8988T (cell line): ENCODE results near the gene XPO4.
"Not testable (repeated sequence)": the region's sequence is repeated elsewhere in the genome, so short reads cannot be mapped to it uniquely, and the experiment has no call there.

Experiments
- DNase-seq: peaks from one replicate; pipeline ENCODE4 v3.0.0; 2011

Gene XPO4

DNA sequence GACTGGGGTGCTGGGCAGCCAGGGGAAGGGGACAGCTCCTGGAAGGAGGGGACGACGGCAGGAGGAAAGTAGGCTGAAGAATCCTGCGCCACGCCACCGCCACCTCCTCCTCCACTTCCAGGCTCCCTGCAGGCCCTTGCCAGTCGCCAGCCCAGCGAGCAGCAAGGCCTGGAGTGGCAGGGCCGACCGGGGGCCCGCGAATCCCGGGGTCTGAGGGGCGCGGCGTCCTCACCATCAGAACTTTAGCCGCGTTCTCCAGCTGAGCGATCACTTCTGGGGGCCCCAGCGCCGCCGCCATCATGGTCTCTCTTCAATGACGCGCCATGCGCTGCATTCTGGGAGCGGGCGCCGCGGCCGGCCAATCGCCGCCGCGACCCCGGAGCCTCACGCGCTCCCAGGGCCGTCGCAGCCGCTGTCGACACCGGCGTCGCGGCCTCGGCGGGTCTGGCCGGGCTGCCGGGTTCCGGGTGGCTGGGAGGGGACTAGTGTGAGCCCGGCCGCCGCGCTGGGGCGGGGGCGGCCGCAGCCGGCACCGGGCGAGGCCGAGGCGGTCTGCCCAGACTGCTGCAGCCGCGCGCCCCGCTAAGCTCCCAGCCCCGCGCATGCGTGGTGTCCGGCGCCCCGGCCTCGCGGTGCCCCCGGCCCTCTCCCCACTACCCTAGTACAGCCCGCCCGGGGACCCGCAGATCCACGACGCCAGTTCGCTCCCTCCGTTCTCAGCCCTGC, at the start of gene XPO4:
XPO4 (minus strand) TSS at position 309 of the 726 bp plus-strand sequence; CDS start at position 301, 8 bp downstream.
- DNase-seq = peak; percentile 79

DNA sequence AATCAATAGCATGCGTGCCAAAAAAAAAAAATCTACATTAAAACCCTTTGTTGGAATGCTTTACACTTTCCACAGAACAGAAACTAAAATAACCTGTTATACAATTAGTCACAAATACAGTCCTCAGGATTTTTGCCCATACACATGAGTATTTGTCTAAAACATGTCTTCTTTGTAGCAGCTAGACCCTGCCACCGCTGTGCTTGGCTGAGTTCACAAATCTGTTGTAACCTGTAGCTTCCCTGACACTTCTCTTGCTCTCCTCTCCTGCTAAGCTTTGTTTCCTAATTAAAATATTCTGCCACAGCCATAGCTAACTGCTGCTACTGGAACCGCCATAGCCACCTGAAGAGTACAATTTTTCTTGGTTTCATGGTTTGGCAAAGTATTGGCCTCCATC, 45.5 kb upstream of the XPO4 start:
- not testable (repeated sequence) for DNase-seq

DNA sequence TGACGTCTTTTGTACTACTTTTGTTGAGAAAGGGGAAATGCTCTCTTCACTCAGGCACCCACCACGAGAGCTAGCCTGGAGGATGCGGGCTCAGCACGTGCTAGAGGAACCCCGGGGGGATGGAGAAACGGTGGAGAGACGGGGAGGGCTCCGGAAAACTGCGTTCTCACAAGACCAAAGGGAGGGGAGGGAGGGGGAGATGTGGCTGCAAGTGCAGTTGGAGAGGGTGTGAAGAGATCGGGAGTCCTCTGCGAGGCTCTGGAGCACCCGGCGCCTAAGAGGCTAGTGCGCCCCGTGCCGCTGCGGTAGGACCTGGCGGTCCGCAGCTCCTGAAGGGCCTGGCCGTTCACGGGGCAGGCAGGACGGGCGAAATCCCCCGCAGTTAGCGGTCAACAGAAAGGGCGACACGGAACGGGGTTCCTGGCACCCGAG, 43.4 kb upstream of the XPO4 start:
- DNase-seq = no peak

DNA sequence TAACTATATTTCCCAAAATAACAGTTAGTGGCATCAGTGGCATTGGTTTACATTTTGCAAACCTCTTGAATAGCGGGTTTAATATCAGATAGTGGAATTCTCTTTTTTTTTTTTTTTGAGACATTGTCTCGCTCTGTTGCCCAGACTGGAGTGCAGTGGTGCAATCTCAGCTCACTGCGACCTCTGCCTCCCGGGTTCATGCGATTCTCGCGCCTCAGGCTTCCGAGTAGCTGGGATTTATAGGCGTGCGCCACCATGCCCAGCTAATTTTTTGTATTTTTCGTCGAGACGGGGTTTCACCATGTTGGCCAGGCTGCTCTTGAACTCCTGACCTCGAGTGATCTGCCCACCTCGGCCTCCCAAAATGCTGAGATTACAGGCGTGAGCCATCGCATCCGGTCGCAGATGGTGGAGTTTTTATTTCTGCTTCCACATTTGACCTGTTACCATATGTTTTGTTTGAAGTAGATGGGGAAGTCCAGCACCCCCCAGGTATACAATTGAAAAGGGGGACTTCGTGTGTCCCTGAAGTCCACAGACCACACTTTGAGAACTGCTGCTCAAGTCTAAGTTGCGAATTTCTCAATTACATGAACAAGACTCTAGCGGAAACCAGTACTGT, 40.5 kb upstream of the XPO4 start:
- DNase-seq = no peak

DNA sequence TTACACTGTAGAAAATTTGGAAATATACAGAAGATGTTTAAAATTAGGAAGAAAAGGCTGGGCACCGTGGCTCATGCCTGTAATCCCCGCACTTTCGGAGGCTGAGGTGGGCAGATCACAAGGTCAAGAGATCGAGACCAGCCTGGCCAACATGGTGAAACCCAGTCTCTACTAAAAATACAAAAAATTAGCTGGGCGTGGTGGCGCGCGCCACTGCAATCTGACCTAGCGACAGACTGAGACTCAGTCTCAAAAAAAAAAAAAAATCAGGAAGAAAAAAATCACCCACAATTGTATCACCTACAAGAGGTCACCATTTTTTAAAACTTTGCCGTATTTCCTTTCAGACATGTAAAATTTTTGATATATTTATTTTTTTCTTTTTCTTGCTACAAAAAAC, 38.0 kb upstream of the XPO4 start:
- DNase-seq = not testable (repeated sequence)

DNA sequence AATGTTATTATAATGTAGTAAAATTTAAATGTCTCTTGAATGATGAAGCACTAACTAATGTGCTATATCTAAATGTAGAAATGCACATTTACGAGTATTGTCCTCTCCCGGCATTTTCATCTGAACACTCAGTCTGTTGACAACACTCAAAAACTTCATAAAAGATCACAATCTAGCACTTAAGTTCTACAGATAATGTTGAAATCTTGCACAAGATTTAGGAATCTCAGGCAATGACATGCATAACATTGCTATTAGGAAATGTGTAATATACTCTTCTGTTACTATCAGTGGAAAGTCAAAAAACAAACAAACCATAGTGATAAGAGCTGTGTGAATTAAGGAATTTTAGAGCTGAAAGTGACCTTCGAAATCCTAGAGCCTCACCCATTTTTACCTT, 37.5 kb upstream of the XPO4 start:
- DNase-seq = no peak

DNA sequence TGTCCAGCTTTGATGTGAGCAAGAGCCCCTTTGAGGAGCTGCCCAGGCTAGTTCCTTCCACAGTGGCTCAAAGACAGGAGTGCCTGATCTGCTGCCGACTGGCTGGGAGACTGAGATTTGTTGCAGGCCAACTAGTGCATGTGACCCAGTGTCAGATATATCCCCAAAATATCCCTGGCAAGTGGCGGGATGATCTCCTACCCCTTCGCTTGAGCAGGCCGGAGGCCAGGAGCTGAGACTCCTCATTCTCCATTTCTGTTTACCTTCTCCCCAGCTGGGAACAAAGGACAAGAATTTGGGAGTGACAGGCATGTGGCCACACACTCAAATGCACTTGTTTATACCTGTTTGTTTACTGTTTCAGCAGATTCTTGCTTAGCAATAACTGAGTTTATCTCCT, 37.1 kb upstream of the XPO4 start:
- no peak for DNase-seq

DNA sequence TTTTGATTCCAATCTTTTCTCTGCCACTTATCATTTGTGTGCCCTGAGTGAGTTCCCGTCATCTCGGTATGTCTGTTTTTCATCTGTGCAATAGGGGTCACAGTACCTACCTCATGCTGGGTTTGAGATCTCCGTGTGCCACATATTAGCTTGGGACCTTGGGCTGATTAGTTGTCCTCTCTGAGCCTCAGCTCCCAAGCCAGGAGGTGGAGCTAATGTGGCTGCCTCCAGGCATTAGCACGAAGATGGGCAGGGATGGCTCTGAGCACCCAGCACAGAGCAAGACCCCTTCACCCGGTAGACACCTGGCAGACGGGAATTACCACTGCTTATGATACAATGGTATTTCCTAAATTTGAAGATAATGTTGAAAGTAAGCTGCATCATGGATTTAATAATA, 35.8 kb upstream of the XPO4 start:
- DNase-seq = no peak

DNA sequence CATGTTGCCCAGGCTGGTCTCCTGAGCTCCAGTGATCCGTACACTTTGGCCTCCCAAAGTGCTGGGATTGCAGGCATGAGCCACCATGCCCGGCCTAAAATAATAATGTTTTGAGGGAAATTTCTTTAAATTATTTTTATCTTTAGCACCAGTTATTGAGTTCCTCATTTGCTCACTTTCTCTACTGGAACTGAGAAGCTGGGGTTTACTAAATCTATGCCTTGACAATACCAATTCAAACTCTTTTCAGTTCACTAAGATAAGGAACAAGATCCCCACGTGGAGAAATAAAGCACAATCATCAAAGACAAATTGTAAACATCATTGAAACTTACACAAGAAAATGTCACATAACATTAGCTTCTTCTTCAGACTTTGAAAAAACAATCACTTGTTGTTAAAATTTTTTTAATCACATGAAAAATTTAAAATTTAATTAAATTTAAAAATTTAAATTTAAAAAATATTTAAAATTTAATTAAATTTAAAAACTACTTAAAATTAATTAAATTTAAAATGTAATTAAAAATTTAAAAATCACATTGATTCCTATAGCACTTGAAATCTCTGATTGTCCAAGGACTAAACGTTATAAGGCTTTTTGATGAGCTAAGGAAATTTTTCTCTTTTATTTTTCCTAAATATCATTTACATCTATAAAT, 25.2 kb upstream of the XPO4 start:
- no peak for DNase-seq

DNA sequence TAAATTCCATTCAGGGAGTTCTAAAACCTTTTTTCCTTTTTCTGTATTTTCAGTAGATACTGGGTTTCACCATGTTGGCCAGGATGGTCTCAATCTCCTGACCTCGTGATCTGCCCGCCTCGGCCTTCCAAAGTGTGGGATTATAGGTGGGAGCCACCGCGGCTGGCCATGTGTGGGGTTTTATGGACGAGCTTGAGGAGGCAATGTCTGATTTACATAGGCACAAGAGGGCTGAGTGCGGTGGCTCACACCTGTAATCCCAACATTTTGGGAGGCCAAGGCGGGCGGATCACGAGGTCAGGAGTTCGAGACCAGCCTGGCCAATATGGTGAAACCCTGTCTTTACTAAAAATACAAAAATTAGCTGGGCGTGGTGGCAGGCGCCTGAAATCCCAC, 22.8 kb upstream of the XPO4 start:
- DNase-seq = not testable (repeated sequence)

DNA sequence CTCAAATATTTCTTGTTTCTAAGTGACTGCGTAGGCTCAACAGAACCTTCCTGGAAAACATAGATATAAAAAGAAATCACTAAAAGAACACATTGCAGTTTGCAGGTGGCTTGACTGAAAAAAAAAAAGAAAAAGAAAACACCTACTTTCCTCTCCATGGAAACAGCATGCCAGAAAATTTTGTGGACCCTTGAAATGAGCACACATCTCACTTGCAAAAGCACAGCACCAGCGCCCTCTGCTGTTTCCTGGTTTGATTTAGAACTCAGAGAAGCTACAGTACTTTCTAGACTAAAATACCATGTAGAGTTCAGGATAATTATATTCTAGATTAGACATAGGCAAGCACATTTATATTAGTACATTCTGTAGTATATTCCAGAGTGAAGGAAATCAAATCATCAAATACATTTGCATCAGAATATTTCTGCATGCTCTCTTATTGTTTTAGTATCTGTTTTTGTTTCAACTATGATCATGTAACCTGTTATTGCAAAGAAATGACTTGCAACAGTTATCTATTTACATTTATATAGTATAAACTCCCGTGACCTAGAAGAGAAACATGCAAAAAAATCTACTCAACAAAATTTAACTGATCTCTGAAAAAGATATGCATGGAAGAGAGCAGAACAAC, 22.3 kb upstream of the XPO4 start:
- DNase-seq = no peak

DNA sequence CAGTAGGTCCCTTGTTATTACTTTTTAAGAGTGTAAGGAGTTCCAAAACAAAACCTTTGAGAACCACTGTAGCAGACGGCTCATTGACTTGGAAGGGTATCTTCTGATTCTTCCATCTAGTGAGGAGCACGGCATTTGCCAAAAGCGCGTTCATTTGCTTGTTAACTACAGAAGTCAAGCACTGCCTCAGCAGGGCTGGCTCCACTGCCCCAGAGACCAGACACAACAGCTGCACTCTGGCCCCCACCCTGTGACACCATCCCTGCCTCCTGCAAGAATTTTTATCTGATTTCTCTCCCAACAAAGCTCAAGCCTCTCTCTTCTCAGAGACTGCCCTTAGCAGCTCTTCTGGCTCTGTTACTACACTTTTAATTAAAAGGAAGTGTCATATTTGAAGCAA, 20.7 kb upstream of the XPO4 start:
- no peak for DNase-seq

DNA sequence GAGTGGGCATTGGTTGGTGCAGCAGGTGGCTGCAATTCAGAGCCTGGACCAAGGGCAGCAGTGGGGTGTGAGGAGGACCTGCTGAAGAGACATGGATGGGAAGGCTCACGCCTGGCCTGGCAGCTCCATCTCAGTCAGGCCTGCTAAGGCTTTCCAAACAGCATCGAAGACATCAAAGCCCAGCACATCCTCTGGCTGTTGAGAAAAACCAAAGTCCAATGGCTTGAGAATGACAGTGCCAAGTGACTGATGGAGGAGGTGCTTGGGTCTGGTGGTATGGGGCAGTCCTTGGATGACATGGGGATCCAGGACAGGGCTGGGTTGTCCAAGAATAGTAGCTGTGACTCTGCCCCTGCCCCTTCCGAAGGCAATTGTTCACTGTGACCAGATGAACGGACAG, 19.0 kb upstream of the XPO4 start:
- no peak for DNase-seq

DNA sequence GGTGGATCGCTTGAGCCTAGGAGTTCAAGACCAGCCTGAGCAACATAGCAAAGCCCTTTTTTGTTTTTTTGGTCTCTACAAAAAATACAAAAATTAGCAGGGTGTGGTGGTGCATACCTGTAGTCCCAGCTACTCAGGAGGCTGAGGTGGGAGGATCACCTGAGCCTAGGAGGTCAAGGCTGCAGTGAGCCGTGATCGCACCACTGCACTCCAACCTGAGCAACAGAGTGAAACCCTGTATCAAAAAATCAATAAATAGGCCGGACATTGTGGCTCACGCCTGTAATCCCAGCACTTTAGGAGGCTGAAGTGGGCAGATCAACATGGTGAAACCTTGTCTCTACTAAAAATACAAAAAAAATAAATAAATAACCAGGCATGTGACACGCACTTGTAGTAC, 13.1 kb upstream of the XPO4 start:
- DNase-seq = not testable (repeated sequence)

DNA sequence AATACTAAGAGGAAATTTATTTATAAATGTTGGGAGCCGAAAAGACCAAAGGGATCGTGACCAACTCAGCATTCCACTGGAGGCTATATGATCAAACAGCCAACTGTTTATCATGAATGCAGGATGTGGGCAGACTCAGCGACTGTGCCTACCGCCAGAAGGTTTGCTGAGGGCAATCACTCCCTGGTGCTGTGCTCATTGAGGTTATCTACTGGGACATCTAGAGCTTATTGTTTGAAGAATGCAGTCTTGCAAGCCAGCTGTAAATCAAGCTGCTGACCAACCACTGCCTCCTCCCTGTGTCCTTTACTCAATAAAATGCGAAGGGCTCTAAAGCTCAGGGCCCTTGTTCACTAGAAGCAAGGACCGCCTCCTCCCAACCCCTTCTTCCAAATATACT, 8.5 kb upstream of the XPO4 start:
- DNase-seq = no peak

DNA sequence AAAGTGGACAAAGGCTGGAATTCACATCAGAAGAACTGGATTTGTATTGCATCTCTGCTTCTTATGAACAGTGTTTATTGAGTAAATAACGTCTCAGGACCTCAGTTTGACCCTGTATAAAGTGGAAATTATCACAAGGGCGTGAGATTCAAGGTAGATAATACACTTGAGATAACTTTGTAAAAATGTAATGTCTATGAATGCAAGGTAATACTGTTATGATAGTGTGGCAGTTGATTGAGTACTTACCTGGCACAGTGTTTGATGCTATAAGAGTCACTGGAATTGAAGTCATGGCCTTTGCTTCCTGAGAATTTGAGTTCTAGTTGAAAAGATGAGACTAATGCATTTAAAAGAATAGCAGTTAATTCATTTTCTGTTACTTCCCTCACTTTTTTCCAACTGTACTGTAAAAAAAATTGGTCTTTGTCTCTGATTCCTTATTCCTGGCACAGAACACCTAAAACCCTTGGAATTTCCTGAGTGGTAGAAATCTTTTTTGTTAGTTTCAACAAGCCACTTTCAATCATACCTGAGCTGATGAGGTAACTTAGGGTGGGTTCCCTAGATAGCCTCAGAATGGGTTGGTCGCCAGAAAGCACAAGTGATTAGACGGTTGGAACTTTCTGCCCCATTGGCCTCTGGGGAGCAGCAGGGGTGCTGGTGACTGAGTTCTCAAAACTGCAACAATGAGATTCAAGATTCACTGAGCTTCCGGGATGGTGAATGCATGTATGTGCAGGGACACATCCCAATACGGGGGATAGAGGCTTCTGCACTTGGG, 6.4 kb upstream of the XPO4 start:
- no peak for DNase-seq

DNA sequence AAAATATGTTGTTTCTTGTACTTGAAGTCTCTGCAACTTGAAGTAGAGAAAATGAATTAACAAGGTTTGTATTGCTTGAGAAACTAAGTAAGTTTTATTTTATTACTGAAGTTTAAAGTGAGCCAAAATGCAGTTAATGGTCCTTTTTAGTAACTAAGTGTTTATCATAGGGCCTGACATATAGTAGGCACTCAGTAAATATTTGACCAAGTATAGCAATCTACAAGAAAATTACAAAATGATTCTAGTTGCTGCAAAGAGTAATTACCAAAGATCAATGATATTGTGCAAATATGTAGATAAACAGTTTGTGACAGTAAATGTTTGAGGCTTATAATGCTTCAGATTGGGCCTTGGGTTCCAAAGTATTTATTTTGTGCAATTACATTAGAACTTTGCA, 2.4 kb upstream of the XPO4 start:
- DNase-seq = no peak

DNA sequence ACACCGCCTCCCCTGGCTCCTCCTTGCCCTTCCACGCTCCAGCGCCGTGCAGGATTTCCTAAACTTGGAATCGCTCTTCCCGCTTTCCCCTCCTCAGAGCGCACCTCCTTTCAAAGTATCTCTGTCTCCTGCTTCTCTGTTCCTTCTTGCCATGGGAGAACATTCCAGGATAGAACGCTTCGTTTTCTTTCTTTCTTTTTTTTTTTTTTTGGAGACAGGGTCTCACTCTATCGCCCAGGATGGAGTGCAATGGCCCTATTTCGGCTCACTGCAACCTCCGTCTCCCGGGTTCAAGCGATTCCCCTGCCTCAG, 574 bp upstream of the XPO4 start:
- no peak for DNase-seq

DNA sequence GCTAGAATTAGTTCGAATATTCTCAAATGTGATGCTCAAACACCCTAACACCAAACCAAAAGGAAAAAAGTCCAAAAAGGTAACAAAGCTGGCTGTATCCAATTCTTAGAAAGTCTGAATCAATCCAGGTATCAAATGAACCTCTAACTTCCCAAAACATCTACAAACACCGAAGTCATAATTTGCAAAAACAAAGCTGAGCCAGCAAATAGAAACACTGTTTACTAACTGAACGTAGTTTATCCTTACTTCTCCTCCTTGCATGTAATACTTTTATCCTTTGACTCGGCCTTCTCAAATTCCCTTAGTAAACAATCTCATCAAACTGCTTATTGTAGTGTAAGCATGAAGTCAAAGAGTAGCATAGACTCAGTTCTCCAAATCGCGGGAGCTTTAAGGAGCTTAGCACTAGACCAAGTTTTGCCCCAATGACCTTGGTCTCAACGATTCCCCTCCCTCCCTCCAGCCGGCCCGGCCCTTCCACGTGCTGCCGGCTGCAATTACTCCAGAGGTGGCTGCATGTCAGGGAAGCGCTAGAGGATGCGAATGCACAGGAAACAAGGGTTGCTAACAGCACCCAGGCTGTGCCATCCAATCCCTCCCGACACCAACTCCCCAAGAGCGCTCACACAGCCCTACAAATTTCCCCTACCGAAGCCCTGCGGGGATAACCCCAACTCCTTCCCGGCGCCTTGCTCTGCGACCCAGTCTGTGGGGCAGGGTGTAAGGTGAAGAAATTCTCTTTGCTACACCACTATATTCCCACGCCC, 693 bp downstream of the XPO4 start:
- DNase-seq = peak; percentile 36

DNA sequence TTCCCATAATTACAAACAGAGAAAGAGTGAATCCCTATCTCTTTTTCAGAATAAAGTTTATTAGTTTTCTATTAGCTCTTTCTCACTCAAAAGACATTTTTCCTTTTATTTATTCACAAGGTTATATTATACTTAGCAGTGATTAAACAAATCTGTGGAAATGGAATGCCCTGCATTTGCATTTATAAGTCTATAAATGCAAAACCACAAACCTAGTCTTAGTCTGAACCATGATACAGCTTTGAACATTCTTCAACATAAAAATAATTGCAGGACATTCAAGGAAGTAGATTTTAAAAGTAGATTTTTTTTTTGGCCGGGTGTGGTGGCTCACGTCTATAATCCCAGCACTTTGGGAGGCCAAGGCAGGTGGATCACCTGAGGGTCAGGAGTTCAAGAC, 8.3 kb downstream of the XPO4 start:
- no peak for DNase-seq

DNA sequence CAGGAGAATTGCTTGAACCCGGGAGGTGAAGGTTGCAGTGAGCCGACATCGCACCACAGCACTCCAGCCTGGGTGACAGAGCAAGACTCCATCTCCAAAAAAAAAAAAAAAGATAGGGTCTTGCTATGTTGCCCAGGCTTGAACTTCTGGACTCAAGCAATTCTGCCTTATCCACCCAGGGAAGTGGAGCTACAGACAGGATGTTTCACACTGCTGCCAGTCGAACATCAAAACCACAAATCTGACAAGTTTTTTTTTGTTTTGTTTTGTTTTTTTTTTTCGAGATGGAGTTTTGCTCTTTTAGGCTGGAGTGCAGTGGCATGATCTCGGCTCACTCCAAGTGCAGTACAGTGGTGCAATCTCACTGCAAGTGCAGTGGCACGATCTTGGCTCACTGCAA, 10.8 kb downstream of the XPO4 start:
- no peak for DNase-seq

DNA sequence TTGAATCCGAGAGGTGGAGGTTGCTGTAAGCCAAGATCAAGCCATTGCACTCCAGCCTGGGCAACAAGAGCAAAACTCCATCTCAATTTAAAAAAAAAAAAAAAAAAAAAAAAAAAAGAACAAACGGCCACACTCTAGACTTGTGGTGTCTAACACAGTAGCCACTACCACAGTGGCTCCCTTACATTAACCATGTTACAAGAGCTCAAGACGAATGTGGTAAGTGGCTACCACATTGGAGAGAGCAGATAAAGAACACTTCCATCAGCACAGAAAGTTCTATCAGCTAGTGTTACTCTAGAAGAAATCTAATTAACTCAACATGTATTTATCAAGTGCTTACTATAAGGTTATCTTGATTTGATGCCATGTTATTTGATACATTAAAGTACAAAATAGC, 11.5 kb downstream of the XPO4 start:
- DNase-seq = no peak
